ENCODE data around the gene LMLN. TPM values are rescaled to one million over a fixed set of nuclear protein-coding genes. Genes with fewer than 3 reads are reported as not detected.

Gene LMLN
- total RNA-seq, 5 donors from 2014 or later (not counting 1 experiment from before 2014, with no cell fraction given), result 3.7 to 8.2 (median 5.5) TPM

DNA sequence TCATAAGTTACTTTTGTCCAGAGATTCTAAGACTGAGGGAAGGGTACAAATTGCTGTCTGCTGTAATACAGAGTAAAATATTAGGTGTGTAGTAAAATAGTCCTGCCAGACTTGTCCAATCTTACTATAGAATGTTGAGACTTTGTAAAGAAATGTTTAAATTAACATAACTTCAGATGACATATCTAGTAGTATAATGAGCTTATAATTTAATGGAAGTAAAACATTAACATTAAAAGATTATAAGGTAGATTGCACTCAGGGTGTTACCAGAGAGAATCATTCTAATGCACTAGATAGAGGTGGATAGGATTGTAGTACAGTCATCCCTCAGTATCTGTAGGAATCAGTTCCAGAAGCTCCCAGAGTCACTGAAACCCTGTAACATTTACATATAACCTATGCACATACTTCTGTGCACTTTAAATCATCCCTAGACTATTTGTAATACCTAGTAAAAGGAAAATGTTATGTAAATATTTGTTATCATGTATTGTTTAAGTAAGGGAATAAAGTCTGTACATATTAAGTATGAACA is 130.8 kb downstream of the LMLN start:
- CTCF ChIA-PET, result interaction anchor here in 1 of 2 donors (1.7 kb wide), 1 partner anchor 11 kb away, joined by 9 read pairs; no protein-coding TSS in a partner anchor
- no peaks in the 10 kb centered on the region for H3K4me1 ChIP-seq (ENCODE audit: control insufficient read depth in 1 of 2, extremely low read depth in 1 of 2, insufficient read depth in 2 of 2, low read length in 2 of 2)
- H3K9me3 ChIP-seq, result no peaks in the 10 kb centered on the region
- no peaks in the 10 kb centered on the region for H3K36me3 ChIP-seq (ENCODE audit: control insufficient read depth in 2 of 2, extremely low read depth in 1 of 2, insufficient read depth in 1 of 2, low read length in 1 of 2)
- no peak overlapping the region for H3K4me3 Mint-ChIP-seq
- no peak overlapping the region for H3K27ac ChIP-seq (ENCODE audit: low read length)
- H3K4me1 Mint-ChIP-seq, result no peaks in the 10 kb centered on the region
- no peak overlapping the region for H3K4me3 ChIP-seq (ENCODE audit: control insufficient read depth in 1 of 2, extremely low read depth in 1 of 2, low read length in 1 of 2)
- peaks cover 5% of the 10 kb centered on the region for H3K36me3 Mint-ChIP-seq
- peaks cover 0 to 17% (median under 1%) of the 10 kb centered on the region in 3 donors for H3K9me3 Mint-ChIP-seq
- DNase-seq (no peak), ATAC-seq (replicated peaks in 1 of 4) (no peak)
- POLR2A ChIA-PET, result no interaction called here
- peaks cover 9 to 12% of the 10 kb centered on the region in 2 experiments for H3K27me3 ChIP-seq (replicated peaks in 1 of 2; ENCODE audit: control insufficient read depth in 2 of 2, extremely low read depth in 1 of 2, insufficient read depth in 2 of 2, low read length in 1 of 2)
- H3K27ac Mint-ChIP-seq, result no peak overlapping the region
- peaks cover 28 to 57% of the 10 kb centered on the region in 2 donors for H3K27me3 Mint-ChIP-seq

DNA sequence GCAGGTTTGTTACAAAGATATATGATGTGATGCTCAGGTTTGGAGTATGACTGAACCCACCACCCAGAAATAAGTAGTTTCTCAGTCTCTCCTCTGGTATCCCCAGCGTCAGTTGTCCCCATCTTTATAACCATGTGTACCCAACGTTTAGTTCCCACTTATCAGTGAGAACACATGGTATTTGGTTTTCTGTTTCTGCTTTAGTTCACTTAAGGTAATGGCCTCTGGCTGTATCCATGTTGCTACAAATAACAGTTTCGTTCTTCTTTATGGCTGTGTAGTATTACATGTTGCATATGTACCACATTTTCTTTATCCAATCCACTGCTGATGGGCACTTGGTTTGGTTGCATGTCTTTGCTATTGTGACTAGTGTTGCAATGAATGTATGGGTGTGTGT is 132.3 kb downstream of the LMLN start:
- Mint-ChIP-seq H3K4me3 (no peak overlapping the region), H3K27me3 (peaks cover 16 to 49% of the 10 kb centered on the region in 2 donors), H3K4me1 (no peaks in the 10 kb centered on the region), H3K36me3 (peaks cover 5% of the 10 kb centered on the region), H3K9me3 (peaks cover 0 to 22% (median 9%) of the 10 kb centered on the region in 3 donors), H3K27ac (no peak overlapping the region)
- H3K27ac ChIP-seq (ENCODE audit: low read length), result no peak overlapping the region
- H3K4me1 ChIP-seq (ENCODE audit: control insufficient read depth in 1 of 2, extremely low read depth in 1 of 2, insufficient read depth in 2 of 2, low read length in 2 of 2), result no peaks in the 10 kb centered on the region
- H3K27me3 ChIP-seq (replicated peaks in 1 of 2; ENCODE audit: control insufficient read depth in 2 of 2, extremely low read depth in 1 of 2, insufficient read depth in 2 of 2, low read length in 1 of 2), result peaks cover 9 to 12% of the 10 kb centered on the region in 2 experiments
- no peaks in the 10 kb centered on the region for H3K36me3 ChIP-seq (ENCODE audit: control insufficient read depth in 2 of 2, extremely low read depth in 1 of 2, insufficient read depth in 1 of 2, low read length in 1 of 2)
- POLR2A ChIA-PET, result no interaction called here
- H3K4me3 ChIP-seq (ENCODE audit: control insufficient read depth in 1 of 2, extremely low read depth in 1 of 2, low read length in 1 of 2), result no peak overlapping the region
- WGBS (ENCODE audit: insufficient coverage), result no CpG with 5 or more reads among the region's 3 CpGs
- ATAC-seq (replicated peaks in 1 of 4) (no peak), DNase-seq (no peak)
- no peaks in the 10 kb centered on the region for H3K9me3 ChIP-seq
- CTCF ChIA-PET, result no interaction called here

DNA sequence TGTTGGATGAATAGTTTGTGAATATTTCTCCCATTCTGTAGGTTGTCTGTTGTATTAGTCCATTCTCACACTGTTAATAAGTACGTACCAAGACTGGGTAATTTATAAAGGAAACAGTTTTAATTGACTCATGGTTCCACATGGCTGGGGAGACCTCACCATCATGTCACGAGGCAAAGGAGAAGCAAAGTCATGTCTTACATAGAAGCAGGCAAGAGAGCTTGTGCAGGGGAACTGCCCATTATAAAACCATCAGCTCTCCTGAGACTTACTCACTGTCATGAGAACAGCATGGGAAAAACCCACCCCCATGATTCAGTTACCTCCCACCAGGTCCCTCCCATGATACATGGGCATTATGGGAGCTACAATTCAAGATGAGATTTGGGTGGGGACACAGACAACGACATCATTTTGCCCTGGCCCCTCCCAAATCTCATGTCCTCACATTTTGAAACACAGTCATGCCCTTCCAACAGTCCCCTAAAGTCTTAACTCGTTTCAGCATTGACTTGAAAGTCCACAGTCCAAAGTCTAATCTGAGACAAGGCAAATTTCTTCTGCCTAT is 133.2 kb downstream of the LMLN start:
- no peak for DNase-seq
- no CpG with 5 or more reads among the region's 4 CpGs for WGBS (ENCODE audit: insufficient coverage)
- no peak overlapping the region for H3K27ac Mint-ChIP-seq
- no peaks in the 10 kb centered on the region for H3K4me1 ChIP-seq (ENCODE audit: control insufficient read depth in 1 of 2, extremely low read depth in 1 of 2, insufficient read depth in 2 of 2, low read length in 2 of 2)
- peaks cover 7 to 12% of the 10 kb centered on the region in 2 experiments for H3K27me3 ChIP-seq (replicated peaks in 1 of 2; ENCODE audit: control insufficient read depth in 2 of 2, extremely low read depth in 1 of 2, insufficient read depth in 2 of 2, low read length in 1 of 2)
- H3K9me3 Mint-ChIP-seq, result peaks cover 0 to 24% (median 10%) of the 10 kb centered on the region in 3 donors
- CTCF ChIA-PET, result no interaction called here
- H3K4me3 ChIP-seq (ENCODE audit: control insufficient read depth in 1 of 2, extremely low read depth in 1 of 2, low read length in 1 of 2), result no peak overlapping the region
- no peak for ATAC-seq (replicated peaks in 1 of 4)
- peaks cover 5% of the 10 kb centered on the region for H3K36me3 Mint-ChIP-seq
- POLR2A ChIA-PET, result no interaction called here
- H3K36me3 ChIP-seq (ENCODE audit: control insufficient read depth in 2 of 2, extremely low read depth in 1 of 2, insufficient read depth in 1 of 2, low read length in 1 of 2), result no peaks in the 10 kb centered on the region
- no peaks in the 10 kb centered on the region for H3K9me3 ChIP-seq
- H3K27me3 Mint-ChIP-seq, result peaks cover 11 to 40% of the 10 kb centered on the region in 2 donors
- H3K27ac ChIP-seq (ENCODE audit: low read length), result no peak overlapping the region
- no peaks in the 10 kb centered on the region for H3K4me1 Mint-ChIP-seq
- H3K4me3 Mint-ChIP-seq, result no peak overlapping the region

Other genes starting within 250 kb of the LMLN start
- 10 to 100 TPM; 40.3 to 73.5 (median 64.7) TPM for gene RUBCN, start 223.3 kb upstream of the LMLN start, total RNA-seq
- 10 to 100 TPM; 52.4 to 58.4 (median 55.6) TPM for gene FYTTD1, start 210.3 kb upstream of the LMLN start, total RNA-seq
- 10 to 100 TPM; 51.4 to 75.1 (median 62.2) TPM for gene LRCH3, start 169.0 kb upstream of the LMLN start, total RNA-seq
- 1,000 to 10,000 TPM; 1,657 to 1,935 (median 1,760) TPM for gene RPL35A, start 10.0 kb upstream of the LMLN start, total RNA-seq

Data from T-cell (primary cell).